Activated CD8-positive, alpha-beta T cell treated with anti-CD3 and anti-CD28 coated beads for 36 hours (primary cell): ENCODE results near the gene REV1. TPM values are rescaled to one million over a fixed set of nuclear protein-coding genes. Genes with fewer than 3 reads are reported as not detected.

Experiments used
- ATAC-seq: fragments of 200-7000 bp; cut with Tn5 transposase; one replicate; pipeline ENCODE4 v1.10.0; 2021; ENCODE audit warnings: mild to moderate bottlenecking, moderate library complexity
- CTCF ChIA-PET: fragments of 350-600 bp; sonication (Branson Sonifier 250); formaldehyde crosslinking; loops from one replicate; lab custom pipeline; 2021; ENCODE audit warnings: antibody characterized with exemption; lab: Charles Lee
- POLR2A ChIA-PET: fragments of 350-600 bp; sonication (Branson Sonifier 250); formaldehyde crosslinking; loops from one replicate; lab custom pipeline; 2021; ENCODE audit warnings: antibody characterized with exemption; lab: Charles Lee
- DNase-seq: peaks from one replicate; pipeline ENCODE4 v3.0.0-alpha.2; 2020
- H3K27ac Mint-ChIP-seq: one replicate; pipeline ENCODE4 v1.8.0; 2021; ENCODE audit warnings: mild to moderate bottlenecking, mixed read lengths
- H3K27me3 Mint-ChIP-seq: one replicate; pipeline ENCODE4 v1.8.0; 2021; ENCODE audit warnings: mixed read lengths
- H3K36me3 Mint-ChIP-seq: one replicate; pipeline ENCODE4 v1.8.0; 2021; ENCODE audit warnings: low read depth, mixed read lengths
- H3K4me1 Mint-ChIP-seq: one replicate; pipeline ENCODE4 v1.8.0; 2021; ENCODE audit warnings: low read depth, mixed read lengths
- H3K4me3 Mint-ChIP-seq: one replicate; pipeline ENCODE4 v1.8.0; 2021; ENCODE audit warnings: mild to moderate bottlenecking, moderate library complexity, mixed read lengths
- H3K9me3 Mint-ChIP-seq: one replicate; pipeline ENCODE4 v1.8.0; 2021; ENCODE audit warnings: mixed read lengths
- intact Hi-C: fragments of 100-400 bp; cut with micrococcal nuclease; formaldehyde crosslinking; loops from one replicate; pipeline ENCODE4 v1.10.0; 2022
- total RNA-seq, 2 experiments: library from RNA; stranded (reverse); gene quantifications; one replicate each; pipeline ENCODE4 v1.2.3, GENCODE V29; 2021
- TF ChIP-seq, protein P1 (sequence below): fragments of 200-600 bp; IDR thresholded peaks from one replicate; pipeline ENCODE4 v1.8.0; 2022; ENCODE audit warnings: antibody characterized with exemption, mild to moderate bottlenecking

Gene REV1
- total RNA-seq, 2 experiments from 2014 or later, result 29.2 to 31.1 TPM

- Mint-ChIP-seq H3K4me3 (no peak overlapping the region), H3K36me3 (peaks cover 9% of the 10 kb centered on the region), H3K27me3 (no peaks in the 10 kb centered on the region), H3K4me1 (peaks cover 32% of the 10 kb centered on the region), H3K9me3 (peaks cover 5% of the 10 kb centered on the region), H3K27ac (no peak overlapping the region)
- ATAC-seq (no peak), DNase-seq (no peak)
- intact Hi-C loops, result no loop called here
- TF ChIP-seq, protein P1, sequence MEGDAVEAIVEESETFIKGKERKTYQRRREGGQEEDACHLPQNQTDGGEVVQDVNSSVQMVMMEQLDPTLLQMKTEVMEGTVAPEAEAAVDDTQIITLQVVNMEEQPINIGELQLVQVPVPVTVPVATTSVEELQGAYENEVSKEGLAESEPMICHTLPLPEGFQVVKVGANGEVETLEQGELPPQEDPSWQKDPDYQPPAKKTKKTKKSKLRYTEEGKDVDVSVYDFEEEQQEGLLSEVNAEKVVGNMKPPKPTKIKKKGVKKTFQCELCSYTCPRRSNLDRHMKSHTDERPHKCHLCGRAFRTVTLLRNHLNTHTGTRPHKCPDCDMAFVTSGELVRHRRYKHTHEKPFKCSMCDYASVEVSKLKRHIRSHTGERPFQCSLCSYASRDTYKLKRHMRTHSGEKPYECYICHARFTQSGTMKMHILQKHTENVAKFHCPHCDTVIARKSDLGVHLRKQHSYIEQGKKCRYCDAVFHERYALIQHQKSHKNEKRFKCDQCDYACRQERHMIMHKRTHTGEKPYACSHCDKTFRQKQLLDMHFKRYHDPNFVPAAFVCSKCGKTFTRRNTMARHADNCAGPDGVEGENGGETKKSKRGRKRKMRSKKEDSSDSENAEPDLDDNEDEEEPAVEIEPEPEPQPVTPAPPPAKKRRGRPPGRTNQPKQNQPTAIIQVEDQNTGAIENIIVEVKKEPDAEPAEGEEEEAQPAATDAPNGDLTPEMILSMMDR, result no peak
- POLR2A ChIA-PET, result no interaction called here
- CTCF ChIA-PET, result no interaction called here
Observed at GRCh38 chr2:99469394-99469793, 20.4 kb downstream of the REV1 start.

GRCh38 chr2:99468155-99468554 is 21.7 kb downstream of the REV1 start:
- ChIA-PET CTCF (no interaction called here), POLR2A (no interaction called here)
- peaks cover 11% of the 10 kb centered on the region for H3K36me3 Mint-ChIP-seq
- DNase-seq (no peak), ATAC-seq (no peak)
- peaks cover 22% of the 10 kb centered on the region for H3K4me1 Mint-ChIP-seq
- H3K4me3 Mint-ChIP-seq, result no peak overlapping the region
- H3K27me3 Mint-ChIP-seq, result no peaks in the 10 kb centered on the region
- intact Hi-C loops, result no loop called here
- peaks cover 5% of the 10 kb centered on the region for H3K9me3 Mint-ChIP-seq
- TF ChIP-seq, protein P1, result no peak
- H3K27ac Mint-ChIP-seq, result no peak overlapping the region

- H3K27me3 Mint-ChIP-seq, result no peaks in the 10 kb centered on the region
- ATAC-seq (no peak), DNase-seq (no peak)
- H3K9me3 Mint-ChIP-seq, result peaks cover 5% of the 10 kb centered on the region
- H3K36me3 Mint-ChIP-seq, result peaks cover 11% of the 10 kb centered on the region
- TF ChIP-seq, protein P1, result no peak
- H3K27ac Mint-ChIP-seq, result no peak overlapping the region
- no peak overlapping the region for H3K4me3 Mint-ChIP-seq
- ChIA-PET CTCF (no interaction called here), POLR2A (no interaction called here)
- intact Hi-C loops, result no loop called here
- H3K4me1 Mint-ChIP-seq, result peaks cover 17% of the 10 kb centered on the region
Observed at GRCh38 chr2:99467390-99467789, 22.4 kb downstream of the REV1 start.

GRCh38 chr2:99461828-99462483 is 27.9 kb downstream of the REV1 start:
- no peaks in the 10 kb centered on the region for H3K9me3 Mint-ChIP-seq
- intact Hi-C loops, result no loop called here
- H3K27me3 Mint-ChIP-seq, result no peaks in the 10 kb centered on the region
- H3K4me3 Mint-ChIP-seq, result no peak overlapping the region
- ChIA-PET CTCF (no interaction called here), POLR2A (interaction anchor here (0.6 kb wide), 1 partner anchor 1115 kb away, joined by 3 read pairs; no protein-coding TSS in a partner anchor)
- peaks cover 34% of the 10 kb centered on the region for H3K36me3 Mint-ChIP-seq
- ATAC-seq, result no peak
- no peak overlapping the region for H3K27ac Mint-ChIP-seq
- DNase-seq, result no peak
- peaks cover 2% of the 10 kb centered on the region for H3K4me1 Mint-ChIP-seq
- TF ChIP-seq, protein P1, result no peak

DNA sequence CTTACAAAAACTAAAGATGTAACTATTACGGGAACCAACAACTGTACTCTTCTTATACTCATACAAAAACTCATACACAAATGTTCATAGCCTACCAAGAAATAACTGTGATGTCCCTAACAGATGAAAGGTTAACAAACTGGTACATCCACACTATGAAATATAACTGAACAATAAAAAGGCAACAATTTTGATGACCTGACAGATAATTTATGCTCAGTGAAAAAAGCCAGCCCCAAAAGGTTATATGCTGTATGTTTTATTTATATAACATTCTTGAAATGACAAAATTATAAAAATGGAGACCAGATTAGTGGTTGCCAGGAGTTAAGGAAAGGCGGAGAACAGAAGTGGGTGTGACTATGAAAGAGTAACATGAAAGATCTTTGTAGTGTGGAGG is 31.3 kb downstream of the REV1 start:
- Mint-ChIP-seq H3K4me3 (no peak overlapping the region), H3K27ac (no peak overlapping the region), H3K4me1 (peaks cover 6% of the 10 kb centered on the region), H3K9me3 (no peaks in the 10 kb centered on the region), H3K36me3 (peaks cover 51% of the 10 kb centered on the region), H3K27me3 (no peaks in the 10 kb centered on the region)
- ATAC-seq, result no peak
- TF ChIP-seq, protein P1, result no peak
- ChIA-PET POLR2A (no interaction called here), CTCF (no interaction called here)
- intact Hi-C loops, result no loop called here
- no peak for DNase-seq
